ENCODE measurements around the gene LYRM4.

The LYRM4 gene

GRCh38 chr6:5172041-5172653 lies 88.6 kb downstream of the LYRM4 start:
- no peak overlapping the region for H4K12ac ChIP-seq (ENCODE audit: low read depth, low read length)
- no peaks in the 10 kb centered on the region for H3K79me2 ChIP-seq (ENCODE audit: control insufficient read depth, insufficient read depth, low read length, poor library complexity)
- H3K4me1 ChIP-seq (ENCODE audit: control insufficient read depth in 1 of 2, insufficient read depth in 2 of 2, low read length in 2 of 2), result no peaks in the 10 kb centered on the region
- no peak overlapping the region for H3K23ac ChIP-seq (ENCODE audit: low read length)
- no peak overlapping the region for H3K4ac ChIP-seq (ENCODE audit: low read depth, low read length)
- H4K91ac ChIP-seq (ENCODE audit: low read depth, low read length), result no peak overlapping the region
- no CpG with 5 or more reads among the region's 14 CpGs for WGBS (ENCODE audit: extremely low coverage, insufficient coverage, insufficient read length)
- no peak overlapping the region for H2BK12ac ChIP-seq (ENCODE audit: low read length)
- H2AFZ ChIP-seq (ENCODE audit: insufficient read depth, low read length, poor library complexity), result no peak overlapping the region
- no peak overlapping the region for H3K18ac ChIP-seq (ENCODE audit: low read length)
- no peaks in the 10 kb centered on the region for H3K27me3 ChIP-seq (ENCODE audit: insufficient read depth, low read length)
- H4K8ac ChIP-seq (ENCODE audit: low read depth, low read length), result no peak overlapping the region
- DNase-seq, result no peak
- no peak overlapping the region for H2BK5ac ChIP-seq (ENCODE audit: low read depth, low read length, poor library complexity)
- H3K4me2 ChIP-seq (ENCODE audit: low read length), result no peak overlapping the region
- H3K4me3 ChIP-seq (ENCODE audit: low read depth, low read length), result no peak overlapping the region
- no peak overlapping the region for H3K14ac ChIP-seq (ENCODE audit: low read length)
- no peak overlapping the region for H3K27ac ChIP-seq (ENCODE audit: low read depth, low read length)
- H3K9ac ChIP-seq (ENCODE audit: low read length), result no peak overlapping the region
- no peak overlapping the region for H2AK5ac ChIP-seq (ENCODE audit: low read length)
- H3K79me1 ChIP-seq (ENCODE audit: low read length), result no peaks in the 10 kb centered on the region
- no peaks in the 10 kb centered on the region for H3K9me3 ChIP-seq (ENCODE audit: insufficient read depth, low read depth, low read length)
- no peaks in the 10 kb centered on the region for H3K36me3 ChIP-seq (ENCODE audit: control insufficient read depth in 1 of 2, insufficient read depth in 2 of 2, low read length in 2 of 2)
- no peak overlapping the region for H2BK120ac ChIP-seq (ENCODE audit: insufficient read depth, low read length, poor library complexity)

GRCh38 chr6:5167501-5167900 lies 93.2 kb downstream of the LYRM4 start:
- H4K12ac ChIP-seq (ENCODE audit: low read depth, low read length), result no peak overlapping the region
- no peaks in the 10 kb centered on the region for H3K79me2 ChIP-seq (ENCODE audit: control insufficient read depth, insufficient read depth, low read length, poor library complexity)
- H3K4me1 ChIP-seq (ENCODE audit: control insufficient read depth in 1 of 2, insufficient read depth in 2 of 2, low read length in 2 of 2), result no peaks in the 10 kb centered on the region
- no peak for DNase-seq
- no peak overlapping the region for H2BK120ac ChIP-seq (ENCODE audit: insufficient read depth, low read length, poor library complexity)
- no peak overlapping the region for H2BK12ac ChIP-seq (ENCODE audit: low read length)
- no peak overlapping the region for H3K18ac ChIP-seq (ENCODE audit: low read length)
- H3K27me3 ChIP-seq (ENCODE audit: insufficient read depth, low read length), result no peaks in the 10 kb centered on the region
- H2AFZ ChIP-seq (ENCODE audit: insufficient read depth, low read length, poor library complexity), result no peak overlapping the region
- no peak overlapping the region for H3K4ac ChIP-seq (ENCODE audit: low read depth, low read length)
- H2AK5ac ChIP-seq (ENCODE audit: low read length), result no peak overlapping the region
- no peak overlapping the region for H3K4me3 ChIP-seq (ENCODE audit: low read depth, low read length)
- no peak overlapping the region for H3K27ac ChIP-seq (ENCODE audit: low read depth, low read length)
- no peak overlapping the region for H4K91ac ChIP-seq (ENCODE audit: low read depth, low read length)
- H3K14ac ChIP-seq (ENCODE audit: low read length), result no peak overlapping the region
- no peak overlapping the region for H3K9ac ChIP-seq (ENCODE audit: low read length)
- H3K79me1 ChIP-seq (ENCODE audit: low read length), result no peaks in the 10 kb centered on the region
- H3K23ac ChIP-seq (ENCODE audit: low read length), result no peak overlapping the region
- no peaks in the 10 kb centered on the region for H3K9me3 ChIP-seq (ENCODE audit: insufficient read depth, low read depth, low read length)
- no peak overlapping the region for H2BK5ac ChIP-seq (ENCODE audit: low read depth, low read length, poor library complexity)
- H3K36me3 ChIP-seq (ENCODE audit: control insufficient read depth in 1 of 2, insufficient read depth in 2 of 2, low read length in 2 of 2), result no peaks in the 10 kb centered on the region
- WGBS (ENCODE audit: extremely low coverage, insufficient coverage, insufficient read length), result no CpG with 5 or more reads among the region's 4 CpGs
- H3K4me2 ChIP-seq (ENCODE audit: low read length), result no peak overlapping the region
- no peak overlapping the region for H4K8ac ChIP-seq (ENCODE audit: low read depth, low read length)

GRCh38 chr6:5164092-5164491 lies 96.7 kb downstream of the LYRM4 start:
- Histone ChIP-seq H2BK5ac (ENCODE audit: low read depth, low read length, poor library complexity) (no peak overlapping the region), H3K4me3 (ENCODE audit: low read depth, low read length) (no peak overlapping the region), H3K27ac (ENCODE audit: low read depth, low read length) (no peak overlapping the region), H3K36me3 (ENCODE audit: control insufficient read depth in 1 of 2, insufficient read depth in 2 of 2, low read length in 2 of 2) (no peaks in the 10 kb centered on the region), H3K79me2 (ENCODE audit: control insufficient read depth, insufficient read depth, low read length, poor library complexity) (no peaks in the 10 kb centered on the region), H3K23ac (ENCODE audit: low read length) (no peak overlapping the region), H3K4ac (ENCODE audit: low read depth, low read length) (no peak overlapping the region), H4K12ac (ENCODE audit: low read depth, low read length) (no peak overlapping the region), H3K9ac (ENCODE audit: low read length) (no peak overlapping the region), H3K14ac (ENCODE audit: low read length) (no peak overlapping the region), H2AK5ac (ENCODE audit: low read length) (no peak overlapping the region), H4K8ac (ENCODE audit: low read depth, low read length) (no peak overlapping the region), H3K79me1 (ENCODE audit: low read length) (no peaks in the 10 kb centered on the region), H3K27me3 (ENCODE audit: insufficient read depth, low read length) (no peaks in the 10 kb centered on the region), H3K18ac (ENCODE audit: low read length) (no peak overlapping the region), H3K9me3 (ENCODE audit: insufficient read depth, low read depth, low read length) (no peaks in the 10 kb centered on the region), H2BK120ac (ENCODE audit: insufficient read depth, low read length, poor library complexity) (no peak overlapping the region), H2AFZ (ENCODE audit: insufficient read depth, low read length, poor library complexity) (no peak overlapping the region), H3K4me1 (ENCODE audit: control insufficient read depth in 1 of 2, insufficient read depth in 2 of 2, low read length in 2 of 2) (peaks cover under 1 to 3% of the 10 kb centered on the region in 2 experiments), H3K4me2 (ENCODE audit: low read length) (no peak overlapping the region), H4K91ac (ENCODE audit: low read depth, low read length) (no peak overlapping the region), H2BK12ac (ENCODE audit: low read length) (no peak overlapping the region)
- DNase-seq, result peak in 1 of 2 donors; percentile 23

- Histone ChIP-seq H3K9me3 (ENCODE audit: insufficient read depth, low read depth, low read length) (no peaks in the 10 kb centered on the region), H3K79me1 (ENCODE audit: low read length) (no peaks in the 10 kb centered on the region), H2AFZ (ENCODE audit: insufficient read depth, low read length, poor library complexity) (no peak overlapping the region), H3K79me2 (ENCODE audit: control insufficient read depth, insufficient read depth, low read length, poor library complexity) (no peaks in the 10 kb centered on the region), H4K91ac (ENCODE audit: low read depth, low read length) (no peak overlapping the region), H2AK5ac (ENCODE audit: low read length) (no peak overlapping the region), H2BK5ac (ENCODE audit: low read depth, low read length, poor library complexity) (no peak overlapping the region), H3K4me1 (ENCODE audit: control insufficient read depth in 1 of 2, insufficient read depth in 2 of 2, low read length in 2 of 2) (peaks cover 6 to 9% of the 10 kb centered on the region in 2 experiments), H2BK12ac (ENCODE audit: low read length) (no peak overlapping the region), H3K4me2 (ENCODE audit: low read length) (no peak overlapping the region), H3K27ac (ENCODE audit: low read depth, low read length) (no peak overlapping the region), H3K14ac (ENCODE audit: low read length) (no peak overlapping the region), H2BK120ac (ENCODE audit: insufficient read depth, low read length, poor library complexity) (no peak overlapping the region), H3K27me3 (ENCODE audit: insufficient read depth, low read length) (no peaks in the 10 kb centered on the region), H4K12ac (ENCODE audit: low read depth, low read length) (no peak overlapping the region), H3K18ac (ENCODE audit: low read length) (no peak overlapping the region), H4K8ac (ENCODE audit: low read depth, low read length) (no peak overlapping the region), H3K4me3 (ENCODE audit: low read depth, low read length) (no peak overlapping the region), H3K23ac (ENCODE audit: low read length) (no peak overlapping the region), H3K36me3 (ENCODE audit: control insufficient read depth in 1 of 2, insufficient read depth in 2 of 2, low read length in 2 of 2) (no peaks in the 10 kb centered on the region), H3K4ac (ENCODE audit: low read depth, low read length) (no peak overlapping the region), H3K9ac (ENCODE audit: low read length) (no peak overlapping the region)
- no peak for DNase-seq
- WGBS (ENCODE audit: extremely low coverage, insufficient coverage, insufficient read length), result no CpG with 5 or more reads among the region's 6 CpGs
Observed at GRCh38 chr6:5163247-5163646, 97.5 kb downstream of the LYRM4 start.

Measured in trophoblast cell (in vitro differentiated cells and primary cell).